ENCODE measurements around the gene LIX1L.

DNA sequence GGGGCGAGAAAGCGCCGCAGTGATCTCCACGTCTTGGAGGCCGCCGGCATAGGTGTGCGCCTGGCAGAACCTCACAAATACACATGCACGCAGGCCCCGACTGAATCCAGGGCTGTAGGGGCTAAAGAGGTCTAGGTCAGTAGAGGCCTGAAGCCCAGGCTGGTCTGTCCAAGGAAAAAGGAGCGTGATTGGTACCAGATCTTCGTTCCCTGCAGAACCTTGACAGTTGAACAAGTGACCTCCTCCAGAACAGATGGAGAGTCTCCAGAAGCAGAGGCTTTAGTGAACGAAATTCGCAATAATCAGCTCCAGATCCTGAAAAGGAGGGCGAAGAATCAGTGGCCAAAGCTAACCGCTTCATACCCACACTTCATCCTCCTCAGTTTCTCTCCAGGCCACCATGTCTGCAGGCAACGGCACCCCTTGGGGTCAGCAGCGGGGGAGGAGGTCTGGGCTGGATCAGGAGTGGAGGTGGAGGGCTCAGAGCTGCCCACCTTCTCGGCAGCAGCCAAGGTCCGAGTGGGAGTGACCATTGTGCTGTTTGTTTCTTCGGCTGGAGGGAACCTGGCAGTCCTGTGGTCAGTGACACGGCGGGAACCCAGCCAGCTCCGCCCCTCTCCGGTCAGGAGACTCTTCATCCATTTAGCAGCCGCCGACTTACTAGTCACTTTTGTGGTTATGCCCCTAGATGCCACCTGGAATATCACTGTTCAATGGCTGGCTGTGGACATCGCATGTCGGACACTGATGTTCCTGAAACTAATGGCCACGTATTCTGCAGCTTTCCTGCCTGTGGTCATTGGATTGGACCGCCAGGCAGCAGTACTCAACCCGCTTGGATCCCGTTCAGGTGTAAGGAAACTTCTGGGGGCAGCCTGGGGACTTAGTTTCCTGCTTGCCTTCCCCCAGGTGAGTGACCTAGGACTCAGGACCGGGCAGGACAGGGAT, 38.6 kb downstream of the LIX1L start:
- TF ChIP-seq GATA2 (IDR thresholded peaks at IDR 0.05; ENCODE audit: low read depth, low read length) (no peak), GATA3 (IDR thresholded peaks at IDR 0.05; ENCODE audit: low read depth, low read length) (no peak)
